KMS-11 (cell line): ENCODE results near the gene FOXD2.

Experiments
- H2AFZ ChIP-seq: fragments of 200-600 bp; sonication (generic); 2 replicates; pipeline ENCODE4 v1.6.1; 2016; ENCODE audit warnings: antibody characterized with exemption, mixed run types, low read depth
- H3K27ac ChIP-seq: fragments of 200-600 bp; sonication (generic); 2 replicates; pipeline ENCODE4 v1.6.1; 2016; ENCODE audit warnings: mild to moderate bottlenecking, mixed run types
- H3K27me3 ChIP-seq: fragments of 200-600 bp; sonication (generic); 2 replicates; pipeline ENCODE4 v1.6.1; 2017; ENCODE audit warnings: mild to moderate bottlenecking, low read depth, mixed run types, moderate library complexity; ENCODE audit not compliant: insufficient read depth
- H3K36me3 ChIP-seq: fragments of 200-600 bp; sonication (generic); 2 replicates; pipeline ENCODE4 v1.6.1; 2017; ENCODE audit warnings: mild to moderate bottlenecking, mixed run types; ENCODE audit not compliant: insufficient read depth
- H3K4me1 ChIP-seq: fragments of 200-600 bp; sonication (generic); 2 replicates; pipeline ENCODE4 v1.6.1; 2016; ENCODE audit warnings: mild to moderate bottlenecking, low read depth, mixed run types; ENCODE audit not compliant: poor library complexity, severe bottlenecking
- H3K4me2 ChIP-seq: fragments of 200-600 bp; sonication (generic); 2 replicates; pipeline ENCODE4 v1.7.0; 2016; ENCODE audit warnings: mild to moderate bottlenecking, mixed run types
- H3K4me3 ChIP-seq: fragments of 200-600 bp; sonication (generic); IDR thresholded peaks from 2 replicates; pipeline ENCODE4 v1.6.1; 2017; ENCODE audit warnings: low read depth, low read length, mixed read lengths; ENCODE audit not compliant: insufficient read depth
- H3K79me2 ChIP-seq: fragments of 200-600 bp; sonication (generic); 2 replicates; pipeline ENCODE4 v1.6.1; 2016; ENCODE audit warnings: low read depth, mixed run types; ENCODE audit not compliant: insufficient read depth
- H3K9ac ChIP-seq: fragments of 200-600 bp; sonication (generic); 2 replicates; pipeline ENCODE4 v1.6.1; 2016; ENCODE audit warnings: mild to moderate bottlenecking, mixed run types
- H4K20me1 ChIP-seq: fragments of 200-600 bp; sonication (generic); 2 replicates; pipeline ENCODE4 v1.6.1; 2016; ENCODE audit warnings: mild to moderate bottlenecking, mixed run types; ENCODE audit not compliant: insufficient read depth
- CTCF ChIP-seq: fragments of 200-600 bp; sonication (generic); conservative IDR thresholded peaks from 2 replicates; pipeline ENCODE4 v1.6.1; 2017; ENCODE audit warnings: low read depth, mild to moderate bottlenecking, antibody characterized with exemption, low read length, moderate library complexity, mixed read lengths

FOXD2 gene

GRCh38 chr1:47399846-47400155 is 38.0 kb upstream of the FOXD2 start:
- TF ChIP-seq CTCF = no peak
- H3K9ac ChIP-seq = no peak overlapping the region
- no peaks in the 10 kb centered on the region for H3K4me1 ChIP-seq
- H3K27ac ChIP-seq = no peak overlapping the region
- H3K36me3 ChIP-seq = no peaks in the 10 kb centered on the region
- no peak overlapping the region for H3K4me2 ChIP-seq
- H3K27me3 ChIP-seq = no peaks in the 10 kb centered on the region
- no peak overlapping the region for H2AFZ ChIP-seq
- H3K4me3 ChIP-seq = no peak overlapping the region
- no peaks in the 10 kb centered on the region for H4K20me1 ChIP-seq
- H3K79me2 ChIP-seq = no peaks in the 10 kb centered on the region

- Histone ChIP-seq H3K27me3 (no peaks in the 10 kb centered on the region), H3K79me2 (no peaks in the 10 kb centered on the region)
Observed at GRCh38 chr1:47401761-47402160, 36.1 kb upstream of the FOXD2 start.

GRCh38 chr1:47402591-47402990 is 35.3 kb upstream of the FOXD2 start:
- TF ChIP-seq CTCF = no peak
- H3K27me3 ChIP-seq = no peaks in the 10 kb centered on the region

More at GRCh38 chr1:47401761-47402160, 36.1 kb upstream of the FOXD2 start:
- no peak overlapping the region for H3K27ac ChIP-seq
- TF ChIP-seq CTCF = no peak
- no peak overlapping the region for H3K4me2 ChIP-seq
- H3K4me3 ChIP-seq = no peak overlapping the region
- H2AFZ ChIP-seq = no peak overlapping the region
- H3K4me1 ChIP-seq = no peaks in the 10 kb centered on the region
- no peak overlapping the region for H3K9ac ChIP-seq
- H3K36me3 ChIP-seq = no peaks in the 10 kb centered on the region
- H4K20me1 ChIP-seq = no peaks in the 10 kb centered on the region

GRCh38 chr1:47403321-47403910 is 34.4 kb upstream of the FOXD2 start:
- Histone ChIP-seq H3K4me1 (no peaks in the 10 kb centered on the region), H3K27me3 (no peaks in the 10 kb centered on the region), H3K36me3 (no peaks in the 10 kb centered on the region), H3K4me2 (no peak overlapping the region), H3K9ac (no peak overlapping the region), H3K27ac (no peak overlapping the region), H4K20me1 (no peaks in the 10 kb centered on the region), H2AFZ (no peak overlapping the region), H3K4me3 (no peak overlapping the region), H3K79me2 (no peaks in the 10 kb centered on the region)
- no peak for TF ChIP-seq CTCF

More at GRCh38 chr1:47402591-47402990, 35.3 kb upstream of the FOXD2 start:
- H3K4me2 ChIP-seq = no peak overlapping the region
- H4K20me1 ChIP-seq = no peaks in the 10 kb centered on the region
- H3K27ac ChIP-seq = no peak overlapping the region
- no peak overlapping the region for H3K9ac ChIP-seq
- H2AFZ ChIP-seq = no peak overlapping the region
- no peaks in the 10 kb centered on the region for H3K79me2 ChIP-seq
- H3K4me3 ChIP-seq = no peak overlapping the region
- no peaks in the 10 kb centered on the region for H3K36me3 ChIP-seq
- H3K4me1 ChIP-seq = no peaks in the 10 kb centered on the region
